NCI-H446 (cell line): ENCODE data around the gene GJD4.
A peak's percentile ranks its signal among the peaks of the same experiment; 100 is the strongest.

Experiments used
- DNase-seq, 2 experiments: peaks; one replicate each; lab custom pipeline; 2025; lab: John Stamatoyannopoulos, UW

The GJD4 gene

GRCh38 chr10:35605191-35605590 is at the start of gene GJD4:
Gene GJD4, plus strand, starts transcription at chr10:35605341. Its CDS starts 227 bp downstream, at chr10:35605568.
- DNase-seq, result no peak

- DNase-seq, result no peak
These were observed 48.9 kb upstream of the GJD4 start for GRCh38 chr10:35555962-35556930.

GRCh38 chr10:35558276-35558675 is 46.9 kb upstream of the GJD4 start:
- no peak for DNase-seq

- no peak for DNase-seq
These were observed 45.7 kb upstream of the GJD4 start for GRCh38 chr10:35559416-35559815.

- DNase-seq, result no peak
These were observed 43.4 kb upstream of the GJD4 start for GRCh38 chr10:35561715-35562114.

GRCh38 chr10:35562427-35562826 is 42.7 kb upstream of the GJD4 start:
- no peak for DNase-seq

- peak; percentile 15 to 69 for DNase-seq
These were observed 41.8 kb upstream of the GJD4 start for GRCh38 chr10:35563261-35563891.

GRCh38 chr10:35564341-35564968 is 40.7 kb upstream of the GJD4 start:
- no peak for DNase-seq

GRCh38 chr10:35565602-35566081 is 39.5 kb upstream of the GJD4 start:
- DNase-seq, result peak; percentile 7 to 23

GRCh38 chr10:35567951-35568350 is 37.2 kb upstream of the GJD4 start:
- no peak for DNase-seq

- no peak for DNase-seq
These were observed 36.6 kb upstream of the GJD4 start for GRCh38 chr10:35568483-35569015.

- no peak for DNase-seq
These were observed 35.9 kb upstream of the GJD4 start for GRCh38 chr10:35569111-35569707.

GRCh38 chr10:35569836-35570235 is 35.3 kb upstream of the GJD4 start:
- no peak for DNase-seq

- DNase-seq, result no peak
These were observed 34.7 kb upstream of the GJD4 start for GRCh38 chr10:35570397-35570796.

- DNase-seq, result no peak
These were observed 32.6 kb upstream of the GJD4 start for GRCh38 chr10:35572583-35572982.

GRCh38 chr10:35573796-35574195 is 31.3 kb upstream of the GJD4 start:
- no peak for DNase-seq

- no peak for DNase-seq
These were observed 30.2 kb upstream of the GJD4 start for GRCh38 chr10:35574924-35575352.

GRCh38 chr10:35575640-35576039 is 29.5 kb upstream of the GJD4 start:
- no peak for DNase-seq

- DNase-seq, result no peak
These were observed 28.4 kb upstream of the GJD4 start for GRCh38 chr10:35576730-35577129.

- DNase-seq, result no peak
These were observed 27.1 kb upstream of the GJD4 start for GRCh38 chr10:35577926-35578617.

GRCh38 chr10:35578618-35578956 is 26.6 kb upstream of the GJD4 start:
- no peak for DNase-seq
